ENCODE data around the gene CHURC1.
A peak's percentile ranks its signal among the peaks of the same experiment; 100 is the strongest.

The CHURC1 gene

GRCh38 chr14:64914237-64915028, at the start of gene CHURC1:
Gene CHURC1, plus strand, starts transcription at chr14:64914455. Its CDS starts 41 bp downstream, at chr14:64914496.
- DNase-seq, result peak; percentile 99

GRCh38 chr14:64865109-64865508, 49.1 kb upstream of the CHURC1 start:
- DNase-seq, result no peak

DNA sequence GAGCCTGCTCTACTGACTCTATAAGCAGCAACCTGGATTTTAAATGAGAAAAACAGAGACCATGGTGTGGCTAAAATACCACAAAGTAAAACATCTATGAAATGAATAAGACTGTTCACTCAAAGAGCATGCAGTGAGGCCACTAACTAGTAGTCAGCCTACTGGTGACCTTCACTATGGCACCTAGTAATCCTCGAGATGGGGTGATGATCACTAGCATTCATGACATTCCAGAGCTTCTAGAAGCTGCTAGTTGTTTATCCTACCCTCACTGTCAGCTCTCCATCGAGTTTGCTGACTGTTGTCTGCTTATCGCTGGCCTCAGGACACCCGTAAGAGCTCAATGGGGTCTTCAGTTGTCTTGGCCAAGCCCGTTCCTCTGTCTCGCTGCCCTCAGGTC, 48.3 kb upstream of the CHURC1 start:
- DNase-seq, result no peak

DNA sequence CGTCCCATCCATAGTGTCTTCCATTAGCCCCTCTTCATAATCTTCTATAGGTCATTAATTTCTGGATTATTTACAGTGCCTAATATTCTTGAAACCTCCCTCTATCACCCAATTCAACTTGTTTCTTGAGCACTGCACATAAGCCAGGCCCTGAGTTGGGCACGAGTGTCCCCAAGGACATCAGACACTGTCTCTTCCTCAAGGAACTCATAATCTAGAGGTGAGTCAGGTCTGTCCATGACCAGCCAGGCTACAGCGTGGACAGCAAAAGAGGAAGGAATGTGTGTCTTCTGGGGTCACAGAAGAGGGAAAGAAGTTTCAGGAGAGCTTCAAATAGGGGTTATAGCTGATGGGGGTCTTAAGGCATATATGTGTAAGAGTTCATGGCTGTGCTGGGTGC, 47.1 kb upstream of the CHURC1 start:
- DNase-seq, result no peak

GRCh38 chr14:64868379-64868778, 45.9 kb upstream of the CHURC1 start:
- DNase-seq, result no peak

DNA sequence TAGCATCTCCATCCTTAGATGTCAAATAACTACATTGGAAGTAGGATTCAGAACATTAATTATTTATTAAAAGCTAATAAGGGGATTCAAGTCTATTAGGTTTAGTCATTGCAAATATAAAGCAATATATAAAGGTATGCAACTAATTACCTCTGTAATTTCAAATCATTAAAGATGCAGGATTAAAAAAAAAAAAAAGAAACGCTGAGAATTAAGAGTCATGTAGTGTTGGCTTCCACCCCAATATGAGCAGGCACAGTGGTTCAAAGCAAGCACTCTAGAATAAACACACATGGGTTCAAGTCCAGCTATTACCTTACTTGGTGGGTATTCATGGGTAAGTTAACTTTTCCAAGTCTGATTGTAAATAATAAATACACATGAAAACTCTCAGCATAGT, 45.4 kb upstream of the CHURC1 start:
- no peak for DNase-seq

DNA sequence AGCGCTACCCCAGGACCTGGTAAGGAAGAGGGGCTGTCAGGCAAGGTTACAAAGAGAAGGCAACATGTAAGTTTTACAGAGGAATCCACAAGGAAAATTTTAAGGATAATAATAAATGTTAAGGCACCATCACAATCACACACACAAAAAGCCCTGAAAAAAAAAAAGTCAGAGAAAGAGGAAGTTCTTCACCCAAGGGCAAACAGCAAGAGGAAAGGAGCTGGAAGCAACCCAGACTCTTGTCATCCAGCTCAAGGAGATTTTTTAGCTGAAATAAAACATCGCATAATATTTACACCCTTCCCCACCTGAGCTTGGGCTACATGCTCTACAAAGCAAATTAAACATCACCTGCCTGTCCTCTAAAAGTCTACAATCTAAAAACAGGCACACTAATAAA, 44.1 kb upstream of the CHURC1 start:
- no peak for DNase-seq

GRCh38 chr14:64871344-64871743, 42.9 kb upstream of the CHURC1 start:
- no peak for DNase-seq

DNA sequence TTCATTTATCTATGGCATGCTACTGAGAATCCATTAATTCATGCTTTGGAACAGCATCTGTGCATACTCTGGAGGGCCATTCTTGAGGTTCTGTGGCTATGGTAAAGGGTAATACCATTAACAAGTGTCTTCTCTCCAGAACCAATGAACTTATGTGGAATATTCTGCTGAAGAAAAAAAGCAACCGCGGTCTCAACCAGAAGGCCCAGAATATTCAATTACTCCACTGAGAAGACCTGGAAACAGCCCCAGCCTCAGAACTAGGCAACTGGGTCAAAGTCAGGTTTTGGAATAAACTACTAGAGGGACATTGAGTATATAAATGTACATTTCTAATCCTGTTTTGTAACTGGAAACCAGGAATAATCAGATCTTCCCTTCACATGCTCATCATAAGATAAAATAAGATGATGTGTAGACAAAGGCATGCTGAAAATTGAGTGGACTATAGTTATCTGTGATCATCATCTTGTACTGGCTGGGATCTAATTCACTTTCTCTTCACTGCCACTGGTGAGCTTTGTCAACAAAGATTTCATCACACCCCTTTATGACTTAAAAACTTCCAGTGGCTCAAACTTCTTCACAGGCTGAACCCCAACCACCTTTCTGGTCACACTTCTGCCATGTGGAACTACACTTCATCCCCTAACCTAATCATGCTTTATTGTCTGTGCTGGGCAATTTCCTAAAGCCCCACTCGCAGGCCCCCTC, 40.6 kb upstream of the CHURC1 start:
- DNase-seq, result no peak

GRCh38 chr14:64875350-64875749, 38.9 kb upstream of the CHURC1 start:
- DNase-seq, result no peak

DNA sequence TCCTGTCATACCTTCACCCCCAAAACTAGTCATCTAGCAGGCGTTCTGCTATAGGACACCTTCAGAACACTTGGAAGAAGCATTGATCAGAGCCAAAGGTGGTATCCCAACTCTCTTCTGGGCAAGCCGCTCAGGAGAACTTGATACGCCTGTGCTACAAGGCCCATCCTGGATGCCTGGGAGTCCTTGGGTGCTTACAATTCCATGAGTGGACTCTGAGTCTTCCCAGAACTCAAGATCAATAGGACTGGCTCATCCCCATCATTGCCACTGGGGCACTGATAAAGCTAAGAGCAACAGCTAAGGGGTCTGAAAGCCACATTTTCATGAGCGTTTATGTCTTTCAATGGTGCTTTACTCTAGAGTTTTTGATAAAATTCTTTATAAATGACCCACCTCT, 36.4 kb upstream of the CHURC1 start:
- no peak for DNase-seq

GRCh38 chr14:64878837-64879634, 35.2 kb upstream of the CHURC1 start:
- DNase-seq, result no peak

DNA sequence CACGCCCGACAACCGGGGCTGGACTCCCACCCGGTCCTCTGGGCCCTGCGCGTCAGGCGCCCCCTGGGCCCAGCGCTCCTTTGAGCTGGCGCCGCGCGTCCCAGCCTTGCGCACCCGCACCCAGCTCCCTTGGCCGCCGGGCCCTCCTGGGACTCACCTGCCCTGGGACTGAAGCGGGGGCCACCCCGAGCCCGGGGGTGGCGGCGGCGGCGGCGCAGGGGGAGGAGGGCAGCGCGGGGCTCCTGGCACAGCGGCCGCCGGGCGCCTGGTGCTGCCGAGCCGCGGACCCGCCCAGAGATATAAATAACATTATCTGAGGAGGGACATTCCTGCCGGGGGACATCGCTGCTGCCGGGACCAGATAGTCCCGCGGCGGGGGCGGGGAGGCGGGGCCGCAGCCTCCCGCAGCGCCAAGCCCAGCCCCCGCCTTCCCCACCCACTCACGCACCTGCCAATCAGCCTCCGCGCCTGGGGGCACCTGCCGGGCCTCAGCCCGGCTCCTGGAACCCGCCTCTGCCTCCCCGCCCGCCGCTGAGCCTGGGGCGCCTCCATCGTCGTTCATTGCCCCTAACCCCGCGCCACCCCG, 34.5 kb upstream of the CHURC1 start, which contains the start of gene SPTB:
TSS of gene SPTB (minus strand) at position 273 of the 586 bp plus-strand sequence. CDS start 56,813 bp downstream, outside the sequence.
- DNase-seq, result peak; percentile 59

DNA sequence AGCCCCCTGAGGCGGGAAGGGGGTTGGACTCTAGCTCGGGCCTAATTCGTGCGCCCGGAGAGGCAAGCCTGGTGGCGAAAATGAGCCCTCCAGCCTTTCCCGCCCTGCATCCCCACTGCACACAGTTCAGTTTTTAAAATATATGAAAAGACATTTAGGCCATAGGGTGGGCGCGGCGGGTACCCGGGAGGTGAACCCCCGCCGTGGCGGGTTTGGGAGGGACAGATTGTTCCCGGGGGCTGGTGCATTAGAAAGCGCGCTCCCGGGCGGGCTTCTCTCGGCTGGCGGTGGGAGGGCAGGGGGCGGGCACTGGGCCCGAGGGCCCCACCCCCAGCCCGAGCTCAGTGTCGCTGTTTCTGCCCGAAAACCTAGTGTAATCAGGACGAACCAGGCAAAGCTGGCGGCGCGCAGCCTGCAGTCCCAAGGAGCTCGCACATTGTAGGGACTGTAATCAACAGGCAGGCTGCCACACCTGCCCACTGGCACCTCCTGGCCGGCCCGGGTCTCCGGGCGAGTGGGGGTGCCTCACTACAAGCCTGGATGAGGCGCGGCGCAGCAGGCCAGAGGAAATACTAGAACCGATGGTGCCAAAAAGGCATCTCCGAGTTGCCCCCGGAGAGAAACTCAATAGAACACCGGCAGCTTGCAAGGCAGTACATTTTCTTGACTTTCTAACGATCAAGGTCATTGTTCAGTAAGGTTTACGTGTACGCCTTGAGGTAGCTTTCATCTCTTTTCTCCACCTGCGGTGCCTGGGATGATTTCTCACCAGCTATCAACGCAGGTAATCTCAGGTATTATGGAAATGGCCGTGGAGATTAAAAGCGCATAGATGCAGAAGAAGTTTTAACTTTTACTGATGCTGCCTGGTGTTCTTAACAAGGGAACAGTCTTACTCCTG, 33.8 kb upstream of the CHURC1 start:
- peak; percentile 54 for DNase-seq

GRCh38 chr14:64885559-64885958, 28.7 kb upstream of the CHURC1 start:
- no peak for DNase-seq

DNA sequence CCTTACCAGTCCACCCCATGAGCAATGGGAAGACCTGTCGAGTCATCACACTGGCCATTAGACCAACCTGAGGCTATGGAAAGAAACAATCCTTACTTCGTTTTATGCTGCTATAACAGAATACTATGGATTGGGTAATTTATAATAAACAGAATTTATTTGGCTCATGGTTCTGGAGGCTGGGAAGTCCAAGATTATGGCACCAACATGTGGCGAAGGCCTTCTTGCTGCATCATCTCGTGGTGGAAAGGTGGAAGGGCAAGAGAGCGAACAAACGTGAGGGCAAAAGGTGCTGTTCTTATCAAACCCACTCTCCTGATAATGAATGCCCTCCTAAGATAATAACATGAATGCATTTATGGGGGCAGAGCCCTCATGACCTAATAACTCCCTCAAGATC, 24.9 kb upstream of the CHURC1 start:
- no peak for DNase-seq

- no peak for DNase-seq
These were observed 22.9 kb upstream of the CHURC1 start for GRCh38 chr14:64891173-64891838.

GRCh38 chr14:64891839-64892375, 22.3 kb upstream of the CHURC1 start:
- peak; percentile 77 for DNase-seq

DNA sequence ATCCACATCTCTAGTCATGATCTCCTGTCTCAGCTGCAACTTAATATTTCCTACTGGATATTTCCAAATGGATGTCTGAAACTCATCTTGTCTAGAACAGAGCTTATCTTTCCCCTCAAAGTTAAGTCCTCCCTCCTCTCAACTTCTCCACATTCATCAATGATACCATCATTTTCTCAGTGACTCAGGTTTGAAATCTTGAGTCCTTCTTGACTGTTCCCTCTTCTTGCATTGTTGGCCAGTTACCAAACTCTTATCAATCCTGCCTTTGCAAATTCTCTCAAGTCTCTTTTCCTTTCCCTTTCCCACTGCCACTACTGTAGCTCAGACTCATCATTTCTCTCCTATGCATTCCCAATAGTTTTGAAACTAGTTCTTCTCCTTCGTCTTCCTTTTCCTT, 14.3 kb upstream of the CHURC1 start:
- DNase-seq, result no peak

GRCh38 chr14:64906022-64906421, 8.2 kb upstream of the CHURC1 start:
- no peak for DNase-seq

Data from CD4-positive, alpha-beta T cell treated with Interleukin-17A for 1 hour (primary cell).